Esophagus squamous epithelium (tissue), 4 donors: ENCODE results near the gene AS3MT.
"Not testable (repeated sequence)": the region's sequence is repeated elsewhere in the genome, so short reads cannot be mapped to it uniquely, and the experiment has no call there.

Source experiments
- CTCF ChIP-seq, 6 experiments: fragments of 450-650 bp in 4 of 6; fragments of 200-600 bp in 2 of 6; sonication (generic) in 2 of 6; IDR thresholded peaks; one replicate each; pipeline ENCODE4 v1.5.1; 2016 to 2019; ENCODE audit warnings: antibody characterized with exemption in 6 of 6, mild to moderate bottlenecking in 4 of 6, moderate library complexity in 4 of 6
- POLR2A ChIP-seq, 4 donors: fragments of 450-650 bp; IDR thresholded peaks; one replicate each; pipeline ENCODE4 v1.6.1; 2017; ENCODE audit warnings: antibody characterized with exemption in 4 of 4, mild to moderate bottlenecking in 4 of 4, moderate library complexity in 3 of 4

GRCh38 chr10:102855731-102856436, 13.4 kb upstream of the AS3MT start:
- TF ChIP-seq POLR2A, CTCF (IDR thresholded peaks at IDR 0.05): not testable (repeated sequence)
